Measurements from ENCODE around the gene MERTK.

MERTK gene

GRCh38 chr2:111978452-111979170 is 80.2 kb downstream of the MERTK start:
- DNase-seq (ENCODE audit: low spot score): no peak

GRCh38 chr2:111981666-111982065 is 83.3 kb downstream of the MERTK start:
- DNase-seq (ENCODE audit: low spot score): no peak

- no peak for DNase-seq (ENCODE audit: low spot score)
Observed at GRCh38 chr2:111982822-111983221, 84.4 kb downstream of the MERTK start.

- no peak for DNase-seq (ENCODE audit: low spot score)
Observed at GRCh38 chr2:111983478-111984212, 85.2 kb downstream of the MERTK start.

- DNase-seq (ENCODE audit: low spot score): no peak
Observed at GRCh38 chr2:111984213-111984604, 85.8 kb downstream of the MERTK start.

GRCh38 chr2:111985514-111985913 is 87.1 kb downstream of the MERTK start:
- DNase-seq (ENCODE audit: low spot score): no peak

GRCh38 chr2:111986116-111986900 is 87.9 kb downstream of the MERTK start:
- peak; percentile 52 for DNase-seq (ENCODE audit: low spot score)

GRCh38 chr2:111990375-111990774 is 92.0 kb downstream of the MERTK start:
- DNase-seq (ENCODE audit: low spot score): no peak

GRCh38 chr2:111990856-111991255 is 92.4 kb downstream of the MERTK start:
- DNase-seq (ENCODE audit: low spot score): no peak

- DNase-seq (ENCODE audit: low spot score): no peak
Observed at GRCh38 chr2:111994042-111994441, 95.6 kb downstream of the MERTK start.

- DNase-seq (ENCODE audit: low spot score): no peak
Observed at GRCh38 chr2:111995148-111995547, 96.7 kb downstream of the MERTK start.

GRCh38 chr2:111999809-112000208 is 101.4 kb downstream of the MERTK start:
- DNase-seq (ENCODE audit: low spot score): no peak

- DNase-seq (ENCODE audit: low spot score): no peak
Observed at GRCh38 chr2:112000399-112001135, 102.2 kb downstream of the MERTK start.

- DNase-seq (ENCODE audit: low spot score): no peak
Observed at GRCh38 chr2:112001136-112001715, 102.8 kb downstream of the MERTK start.

GRCh38 chr2:112001942-112002341 is 103.5 kb downstream of the MERTK start:
- DNase-seq (ENCODE audit: low spot score): no peak

- DNase-seq (ENCODE audit: low spot score): no peak
Observed at GRCh38 chr2:112003576-112004252, 105.3 kb downstream of the MERTK start.

GRCh38 chr2:112004253-112004645 is 105.8 kb downstream of the MERTK start:
- DNase-seq (ENCODE audit: low spot score): no peak

GRCh38 chr2:112005406-112006075 is 107.1 kb downstream of the MERTK start:
- DNase-seq (ENCODE audit: low spot score): no peak

- no peak for DNase-seq (ENCODE audit: low spot score)
Observed at GRCh38 chr2:112006076-112006410, 107.6 kb downstream of the MERTK start.

- no peak for DNase-seq (ENCODE audit: low spot score)
Observed at GRCh38 chr2:112007493-112007892, 109.1 kb downstream of the MERTK start.
